ENCODE results near the gene CDX2.
"Not testable (repeated sequence)": the region's sequence is repeated elsewhere in the genome, so short reads cannot be mapped to it uniquely, and the experiment has no call there.

Gene CDX2

DNA sequence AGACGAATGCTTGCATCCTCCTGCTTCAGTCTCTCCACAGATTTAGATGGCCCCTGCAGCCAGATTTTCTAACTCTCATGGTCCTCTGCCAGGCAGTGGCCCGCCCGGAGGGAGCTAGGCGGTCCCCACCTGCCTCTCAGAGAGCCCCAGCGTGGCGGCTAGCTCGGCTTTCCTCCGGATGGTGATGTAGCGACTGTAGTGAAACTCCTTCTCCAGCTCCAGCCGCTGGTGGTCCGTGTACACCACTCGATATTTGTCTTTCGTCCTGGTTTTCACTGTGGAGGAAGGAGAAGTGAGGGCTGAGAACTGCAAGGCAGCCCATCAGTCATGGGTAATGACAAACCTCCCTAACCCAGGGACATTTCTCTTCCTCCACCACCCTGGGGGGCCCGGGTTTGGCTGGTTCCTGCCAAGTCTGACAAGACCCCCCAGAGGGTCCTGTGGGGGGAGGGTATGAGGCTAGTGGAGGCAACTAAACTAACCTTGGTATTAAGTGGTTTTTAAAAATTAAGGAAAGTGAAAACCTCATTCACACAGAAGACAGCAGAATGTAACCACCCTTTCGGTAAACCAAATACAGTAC, 4.3 kb downstream of the CDX2 start:
- TF ChIP-seq, protein P1, sequence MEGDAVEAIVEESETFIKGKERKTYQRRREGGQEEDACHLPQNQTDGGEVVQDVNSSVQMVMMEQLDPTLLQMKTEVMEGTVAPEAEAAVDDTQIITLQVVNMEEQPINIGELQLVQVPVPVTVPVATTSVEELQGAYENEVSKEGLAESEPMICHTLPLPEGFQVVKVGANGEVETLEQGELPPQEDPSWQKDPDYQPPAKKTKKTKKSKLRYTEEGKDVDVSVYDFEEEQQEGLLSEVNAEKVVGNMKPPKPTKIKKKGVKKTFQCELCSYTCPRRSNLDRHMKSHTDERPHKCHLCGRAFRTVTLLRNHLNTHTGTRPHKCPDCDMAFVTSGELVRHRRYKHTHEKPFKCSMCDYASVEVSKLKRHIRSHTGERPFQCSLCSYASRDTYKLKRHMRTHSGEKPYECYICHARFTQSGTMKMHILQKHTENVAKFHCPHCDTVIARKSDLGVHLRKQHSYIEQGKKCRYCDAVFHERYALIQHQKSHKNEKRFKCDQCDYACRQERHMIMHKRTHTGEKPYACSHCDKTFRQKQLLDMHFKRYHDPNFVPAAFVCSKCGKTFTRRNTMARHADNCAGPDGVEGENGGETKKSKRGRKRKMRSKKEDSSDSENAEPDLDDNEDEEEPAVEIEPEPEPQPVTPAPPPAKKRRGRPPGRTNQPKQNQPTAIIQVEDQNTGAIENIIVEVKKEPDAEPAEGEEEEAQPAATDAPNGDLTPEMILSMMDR (IDR thresholded peaks at IDR 0.05; ENCODE audit: low read depth, low read length), result no peak
- Histone ChIP-seq H3K27me3 (ENCODE audit: insufficient read depth, low read depth, severe bottlenecking) (peaks cover 100% of the 10 kb centered on the region), H3K4me3 (ENCODE audit: low read depth, low read length) (no peak overlapping the region), H3K27ac (no peak overlapping the region), H3K9me3 (ENCODE audit: severe bottlenecking) (peaks cover 41% of the 10 kb centered on the region), H3K36me3 (no peaks in the 10 kb centered on the region)
- no peak for DNase-seq

- Histone ChIP-seq H3K27me3 (ENCODE audit: insufficient read depth, low read depth, severe bottlenecking) (peaks cover 100% of the 10 kb centered on the region), H3K9me3 (ENCODE audit: severe bottlenecking) (peaks cover 38% of the 10 kb centered on the region)
- DNase-seq; H3K36me3 ChIP-seq; H3K27ac ChIP-seq; H3K4me3 ChIP-seq (ENCODE audit: low read depth, low read length): not testable (repeated sequence)
These were observed 4.9 kb downstream of the CDX2 start for GRCh38 chr13:27964206-27964605.

DNA sequence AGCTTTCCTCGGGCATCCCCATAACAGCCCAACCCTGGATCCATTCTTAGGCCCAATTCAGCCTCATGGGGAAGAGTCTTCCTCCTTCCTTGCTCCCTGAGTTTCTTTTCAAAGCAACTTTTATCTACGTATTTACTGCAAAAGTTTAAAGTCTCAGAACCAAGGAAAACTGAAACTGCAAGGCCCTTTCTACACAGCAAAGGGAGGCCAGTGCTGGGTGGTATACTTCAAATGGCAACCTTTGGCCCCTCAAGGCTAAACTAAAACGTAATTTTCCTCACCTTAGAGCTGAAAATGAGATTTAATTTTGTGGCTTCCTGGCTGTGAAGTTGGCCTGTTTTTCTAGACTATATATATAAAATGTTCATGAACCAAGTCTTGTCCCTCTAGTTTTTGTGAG, 5.6 kb downstream of the CDX2 start:
- Histone ChIP-seq H3K36me3 (no peaks in the 10 kb centered on the region), H3K4me3 (ENCODE audit: low read depth, low read length) (no peak overlapping the region), H3K9me3 (ENCODE audit: severe bottlenecking) (peaks cover 31% of the 10 kb centered on the region), H3K27ac (no peak overlapping the region), H3K27me3 (ENCODE audit: insufficient read depth, low read depth, severe bottlenecking) (peaks cover 100% of the 10 kb centered on the region)
- no peak for DNase-seq
- TF ChIP-seq, protein P1 (IDR thresholded peaks at IDR 0.05; ENCODE audit: low read depth, low read length), result no peak

DNA sequence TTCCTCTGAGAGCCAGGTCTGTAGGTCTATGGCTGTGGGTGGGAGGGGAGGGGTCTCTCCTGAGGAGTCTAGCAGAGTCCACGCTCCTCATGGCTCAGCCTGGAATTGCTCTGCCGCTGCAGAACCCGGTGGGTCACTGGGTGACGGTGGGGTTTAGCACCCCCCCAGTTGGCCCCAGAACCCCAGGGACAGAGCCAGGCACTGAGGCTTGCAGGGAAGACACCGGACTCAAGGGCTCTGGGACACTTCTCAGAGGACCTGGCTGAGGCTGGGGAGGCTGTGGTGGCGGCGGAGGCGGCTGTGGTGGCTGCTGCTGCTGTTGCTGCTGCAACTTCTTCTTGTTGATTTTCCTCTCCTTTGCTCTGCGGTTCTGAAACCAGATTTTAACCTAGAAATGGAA, 6.1 kb downstream of the CDX2 start:
- H3K27me3 ChIP-seq (ENCODE audit: insufficient read depth, low read depth, severe bottlenecking), result peaks cover 100% of the 10 kb centered on the region
- H3K9me3 ChIP-seq (ENCODE audit: severe bottlenecking), result peaks cover 26% of the 10 kb centered on the region
- no peak overlapping the region for H3K4me3 ChIP-seq (ENCODE audit: low read depth, low read length)
- TF ChIP-seq, protein P1 (IDR thresholded peaks at IDR 0.05; ENCODE audit: low read depth, low read length), result no peak
- no peak for DNase-seq
- no peak overlapping the region for H3K27ac ChIP-seq
- H3K36me3 ChIP-seq, result no peaks in the 10 kb centered on the region

- TF ChIP-seq, protein P1 (IDR thresholded peaks at IDR 0.05; ENCODE audit: low read depth, low read length), result no peak
- H3K36me3 ChIP-seq, result no peaks in the 10 kb centered on the region
- no peak overlapping the region for H3K27ac ChIP-seq
- DNase-seq, result no peak
- H3K4me3 ChIP-seq (ENCODE audit: low read depth, low read length), result no peak overlapping the region
- H3K9me3 ChIP-seq (ENCODE audit: severe bottlenecking), result peaks cover 19% of the 10 kb centered on the region
- peaks cover 100% of the 10 kb centered on the region for H3K27me3 ChIP-seq (ENCODE audit: insufficient read depth, low read depth, severe bottlenecking)
These were observed 6.8 kb downstream of the CDX2 start for GRCh38 chr13:27962128-27962841.

- H3K36me3 ChIP-seq, result no peaks in the 10 kb centered on the region
- no peak overlapping the region for H3K27ac ChIP-seq
- peaks cover 11% of the 10 kb centered on the region for H3K9me3 ChIP-seq (ENCODE audit: severe bottlenecking)
- TF ChIP-seq, protein P1 (IDR thresholded peaks at IDR 0.05; ENCODE audit: low read depth, low read length), result no peak
- no peak overlapping the region for H3K4me3 ChIP-seq (ENCODE audit: low read depth, low read length)
- no peak for DNase-seq
- H3K27me3 ChIP-seq (ENCODE audit: insufficient read depth, low read depth, severe bottlenecking), result peaks cover 100% of the 10 kb centered on the region
These were observed 7.7 kb downstream of the CDX2 start for GRCh38 chr13:27961227-27962085.
